ENCODE measurements around the gene ZNF19. TPM values are rescaled to one million over a fixed set of nuclear protein-coding genes. Genes with fewer than 3 reads are reported as not detected.

ZNF19 gene
- total and polyA plus RNA-seq, 9 of the 15 experiments (the other 6 are each of a cell fraction or from before 2014, with no cell fraction given): 1.2 to 2.8 (median 1.8) TPM

- TF ChIP-seq ZNF75A (CRISPR knock-in tag; IDR thresholded peaks at IDR 0.05) (no peak), CEBPZ (IDR thresholded peaks at IDR 0.05; ENCODE audit: borderline replicate concordance, low read depth, low read length) (no peak), MAFG (tag; conservative IDR thresholded peaks at IDR 0.05) (no peak), CLOCK (CRISPR knock-in tag; IDR thresholded peaks at IDR 0.05; ENCODE audit: borderline replicate concordance) (no peak), TAF7 (tag; IDR thresholded peaks at IDR 0.05) (no peak), ZNF311 (CRISPR knock-in tag; IDR thresholded peaks at IDR 0.05) (no peak), PRPF4 (IDR thresholded peaks at IDR 0.05; ENCODE audit: insufficient read depth, low read depth, low read length, poor library complexity, severe bottlenecking) (no peak), JUN (IDR thresholded peaks at IDR 0.05; ENCODE audit: borderline replicate concordance, low read depth, low read length) (no peak), JUN (CRISPR knock-in tag; IDR thresholded peaks at IDR 0.05; ENCODE audit: borderline replicate concordance) (no peak), HES1 (IDR thresholded peaks at IDR 0.05; ENCODE audit: low read depth) (peak; percentile 84), THAP7 (CRISPR knock-in tag; IDR thresholded peaks at IDR 0.05) (no peak), NCOA4 (IDR thresholded peaks at IDR 0.05; ENCODE audit: partially characterized antibody) (no peak), HMBOX1 (IDR thresholded peaks at IDR 0.05) (peak; percentile 46; the same call in 1 of the 2 replicates), ZNF449 (CRISPR knock-in tag; IDR thresholded peaks at IDR 0.05) (peak; percentile 81; the same call in 1 of the 2 replicates), CHD4 (IDR thresholded peaks at IDR 0.05; ENCODE audit: insufficient read depth, insufficient replicate concordance, low read depth, low read length, poor library complexity, severe bottlenecking) (no peak), ZNF644 (tag; IDR thresholded peaks at IDR 0.05; ENCODE audit: low read depth) (peak; percentile 89), SIN3A (IDR thresholded peaks at IDR 0.05; ENCODE audit: borderline replicate concordance in 2 of 2, control insufficient read depth in 1 of 2, low read depth in 2 of 2, low read length in 2 of 2) (no peak)
Observed at GRCh38 chr16:71430744-71431143, 58.4 kb downstream of the ZNF19 start (continued).
